NCI-H146 treated with DMSO at 0.1 percent for 48 hours (cell line): ENCODE measurements around the gene KCNK3.
"Not testable (repeated sequence)": the region's sequence is repeated elsewhere in the genome, so short reads cannot be mapped to it uniquely, and the experiment has no call there.

ENCODE experiments used
- DNase-seq: peaks from one replicate; lab custom pipeline; 2025; ENCODE audit not compliant: unreplicated experiment; lab: John Stamatoyannopoulos, UW

Gene KCNK3

GRCh38 chr2:26665296-26665695 lies 27.2 kb upstream of the KCNK3 start:
- DNase-seq: not testable (repeated sequence)

GRCh38 chr2:26666671-26667070 lies 25.9 kb upstream of the KCNK3 start:
- no peak for DNase-seq

- no peak for DNase-seq
Measured at GRCh38 chr2:26668041-26668440, 24.5 kb upstream of the KCNK3 start.

GRCh38 chr2:26668856-26669750 lies 23.4 kb upstream of the KCNK3 start:
- peak; percentile 4 for DNase-seq

- no peak for DNase-seq
Measured at GRCh38 chr2:26670171-26670570, 22.4 kb upstream of the KCNK3 start.

- DNase-seq: no peak
Measured at GRCh38 chr2:26670931-26671460, 21.5 kb upstream of the KCNK3 start.

- DNase-seq: no peak
Measured at GRCh38 chr2:26671691-26672090, 20.8 kb upstream of the KCNK3 start.

- DNase-seq: no peak
Measured at GRCh38 chr2:26672112-26672817, 20.3 kb upstream of the KCNK3 start.

GRCh38 chr2:26672818-26673393 lies 19.6 kb upstream of the KCNK3 start:
- DNase-seq: no peak

GRCh38 chr2:26674002-26674751 lies 18.3 kb upstream of the KCNK3 start:
- no peak for DNase-seq

GRCh38 chr2:26674771-26675170 lies 17.8 kb upstream of the KCNK3 start:
- no peak for DNase-seq

- no peak for DNase-seq
Measured at GRCh38 chr2:26675651-26676255, 16.8 kb upstream of the KCNK3 start.

- no peak for DNase-seq
Measured at GRCh38 chr2:26678035-26678434, 14.5 kb upstream of the KCNK3 start.

- no peak for DNase-seq
Measured at GRCh38 chr2:26679867-26680266, 12.7 kb upstream of the KCNK3 start.

- no peak for DNase-seq
Measured at GRCh38 chr2:26681656-26682055, 10.9 kb upstream of the KCNK3 start.

GRCh38 chr2:26682155-26682554 lies 10.4 kb upstream of the KCNK3 start:
- no peak for DNase-seq

- no peak for DNase-seq
Measured at GRCh38 chr2:26683583-26683982, 8.9 kb upstream of the KCNK3 start.

GRCh38 chr2:26685341-26685740 lies 7.2 kb upstream of the KCNK3 start:
- DNase-seq: peak; percentile 76

- DNase-seq: peak; percentile 81
Measured at GRCh38 chr2:26685989-26686839, 6.3 kb upstream of the KCNK3 start.

GRCh38 chr2:26687328-26687727 lies 5.2 kb upstream of the KCNK3 start:
- DNase-seq: peak; percentile 81
